Fibroblast of mammary gland (primary cell): ENCODE data around the gene FAM131C.
"Not testable (repeated sequence)": the region's sequence is repeated elsewhere in the genome, so short reads cannot be mapped to it uniquely, and the experiment has no call there.

ENCODE experiments used
- DNase-seq: peaks from one replicate; pipeline ENCODE4 v3.0.0-alpha.2; 2010; ENCODE audit warnings: low read depth
- H3K4me3 ChIP-seq: 2 replicates; pipeline ENCODE4 v1.5.1; 2011; ENCODE audit warnings: low read depth, mild to moderate bottlenecking, low read length, moderate library complexity; ENCODE audit not compliant: control insufficient read depth
- CTCF ChIP-seq: conservative IDR thresholded peaks from 2 replicates; pipeline ENCODE4 v1.5.1; 2011; ENCODE audit warnings: low read depth, low read length, inconsistent platforms; ENCODE audit not compliant: control insufficient read depth, insufficient read depth

FAM131C gene

GRCh38 chr1:16043521-16043920 is 29.9 kb downstream of the FAM131C start, which contains the start of gene CLCNKB:
CLCNKB (plus strand) TSS chr1:16043782; CDS start chr1:16044493, 711 bp downstream.
- no peak for TF ChIP-seq CTCF
- H3K4me3 ChIP-seq: no peak within 1 kb of the TSS
- DNase-seq: no peak

- not testable (repeated sequence) for DNase-seq, H3K4me3 ChIP-seq
Observed at GRCh38 chr1:16042654-16043053, 30.8 kb downstream of the FAM131C start.

GRCh38 chr1:16042096-16042495 is 31.4 kb downstream of the FAM131C start:
- H3K4me3 ChIP-seq: no peak overlapping the region

GRCh38 chr1:16041200-16041599 is 32.3 kb downstream of the FAM131C start:
- no peak overlapping the region for H3K4me3 ChIP-seq
- no peak for TF ChIP-seq CTCF
- no peak for DNase-seq

More at GRCh38 chr1:16042096-16042495, 31.4 kb downstream of the FAM131C start:
- TF ChIP-seq CTCF: no peak
- no peak for DNase-seq

- DNase-seq, H3K4me3 ChIP-seq: not testable (repeated sequence)
Observed at GRCh38 chr1:16039871-16040270, 33.6 kb downstream of the FAM131C start.

GRCh38 chr1:16038620-16038912 is 34.9 kb downstream of the FAM131C start:
- no peak for TF ChIP-seq CTCF
- no peak overlapping the region for H3K4me3 ChIP-seq
- no peak for DNase-seq

- H3K4me3 ChIP-seq, DNase-seq: not testable (repeated sequence)
Observed at GRCh38 chr1:16036461-16036860, 37.0 kb downstream of the FAM131C start.

GRCh38 chr1:16033103-16033632 is 40.3 kb downstream of the FAM131C start:
- DNase-seq, H3K4me3 ChIP-seq: not testable (repeated sequence)

- DNase-seq: peak; percentile 80
- no peak overlapping the region for H3K4me3 ChIP-seq
- TF ChIP-seq CTCF: peak; percentile 93
Observed at GRCh38 chr1:16032388-16033102, 40.9 kb downstream of the FAM131C start.
